HepG2 (cell line): ENCODE results near the gene DAAM1. TPM values are rescaled to one million over a fixed set of nuclear protein-coding genes. Genes with fewer than 3 reads are reported as not detected.

Experiments
- BCL6 ChIP-seq: IDR thresholded peaks from 2 replicates; pipeline ENCODE4 v1.6.1; 2016; ENCODE audit warnings: missing genetic modification reagents, missing compliant biosample characterization
- GABPA ChIP-seq, 2 experiments: IDR thresholded peaks; 2 replicates each; pipeline ENCODE4 v1.6.1; 2011 to 2016; ENCODE audit warnings: low read depth in 2 of 2, low read length in 1 of 2, missing biosample characterization in 1 of 2, missing genetic modification characterization in 1 of 2
- GATA4 ChIP-seq: sonication (generic); IDR thresholded peaks from 2 replicates; pipeline ENCODE4 v1.6.1; 2016; ENCODE audit warnings: antibody characterized with exemption, low read depth, borderline replicate concordance
- HIC2 ChIP-seq: sonication (generic); formaldehyde crosslinking; IDR thresholded peaks from 2 replicates; pipeline ENCODE4 v1.9.0; 2022; ENCODE audit warnings: low read depth, missing genetic modification reagents
- KLF9 ChIP-seq: IDR thresholded peaks from 2 replicates; pipeline ENCODE4 v1.6.1; 2016; ENCODE audit warnings: low read depth
- NFAT5 ChIP-seq: sonication (generic); formaldehyde crosslinking; IDR thresholded peaks from 2 replicates; pipeline ENCODE4 v1.4.0; 2020; ENCODE audit warnings: missing genetic modification reagents
- RARA ChIP-seq: IDR thresholded peaks from 2 replicates; pipeline ENCODE4 v1.6.1; 2016; ENCODE audit warnings: missing genetic modification reagents, missing compliant biosample characterization
- SIX4 ChIP-seq: sonication (generic); formaldehyde crosslinking; IDR thresholded peaks from 2 replicates; pipeline ENCODE4 v1.4.0; 2020; ENCODE audit warnings: missing genetic modification reagents
- TCF7L2 ChIP-seq: IDR thresholded peaks from 2 replicates; pipeline ENCODE4 v1.6.1; 2011; ENCODE audit warnings: mild to moderate bottlenecking, low read depth, low read length, moderate library complexity
- TFDP1 ChIP-seq: IDR thresholded peaks from 2 replicates; pipeline ENCODE4 v1.6.1; 2016; ENCODE audit warnings: missing compliant biosample characterization, missing genetic modification reagents, borderline replicate concordance
- ZNF280B ChIP-seq: sonication (generic); formaldehyde crosslinking; IDR thresholded peaks from 2 replicates; pipeline ENCODE4 v1.5.0; 2020; ENCODE audit warnings: missing genetic modification reagents, mild to moderate bottlenecking, borderline replicate concordance
- ZNF292 ChIP-seq: sonication (generic); formaldehyde crosslinking; IDR thresholded peaks from 2 replicates; pipeline ENCODE4 v1.8.1; 2022; ENCODE audit warnings: mild to moderate bottlenecking, low read depth, missing genetic modification reagents, borderline replicate concordance
- ZNF513 ChIP-seq: sonication (generic); formaldehyde crosslinking; conservative IDR thresholded peaks from 2 replicates; pipeline ENCODE4 v1.5.0; 2020; ENCODE audit warnings: missing genetic modification reagents
- ZNF569 ChIP-seq: sonication (generic); formaldehyde crosslinking; IDR thresholded peaks from 2 replicates; pipeline ENCODE4 v1.5.0; 2020; ENCODE audit warnings: mild to moderate bottlenecking, missing genetic modification reagents, moderate library complexity, borderline replicate concordance
- ZNF572 ChIP-seq: sonication (generic); formaldehyde crosslinking; IDR thresholded peaks from 2 replicates; pipeline ENCODE4 v1.5.1; 2020; ENCODE audit warnings: mild to moderate bottlenecking, missing genetic modification reagents
- ZNF615 ChIP-seq: sonication (generic); formaldehyde crosslinking; IDR thresholded peaks from 2 replicates; pipeline ENCODE4 v1.5.0; 2020; ENCODE audit warnings: mild to moderate bottlenecking, missing genetic modification reagents, borderline replicate concordance
- polyA plus RNA-seq, 8 experiments: library from polyadenylated mRNA; depleted of rRNA in 3 of 8; stranded (reverse) in 7 of 8; unstranded in 1 of 8; fragments of >200 nt; fragmentation: Illumina TruSeq in 4 of 8; extraction: Trizol in 4 of 8; gene quantifications; 2 replicates each; pipeline versions ENCODE4 v1.2.1 to v1.2.3, GENCODE V29; 2011 to 2016; ENCODE audit warnings: low read depth in 4 of 8, missing spikeins in 1 of 8, mixed read lengths in 1 of 8; ENCODE audit not compliant: insufficient read depth in 1 of 8
- total RNA-seq, 5 experiments: library from RNA; depleted of rRNA; stranded (reverse); fragments of >200 nt; fragmentation: Illumina TruSeq; extraction: Trizol; gene quantifications; 2 replicates each; pipeline ENCODE4 v1.2.3, GENCODE V29; 2016; ENCODE audit warnings: low read depth in 1 of 5

DAAM1 gene
- total and polyA plus RNA-seq, 2 of the 13 experiments (the other 11 are each of a cell fraction or from before 2014, with no cell fraction given), result 10.9 to 24.5 TPM

GRCh38 chr14:59262717-59263454 is 74.4 kb downstream of the DAAM1 start (continued):
- TF ChIP-seq ZNF513 (CRISPR knock-in tag) (no peak), BCL6 (CRISPR knock-in tag) (peak; percentile 79), ZNF569 (CRISPR knock-in tag) (no peak), KLF9 (CRISPR knock-in tag) (no peak), ZNF615 (no peak), HIC2 (CRISPR knock-in tag) (no peak), SIX4 (CRISPR knock-in tag) (no peak), TCF7L2 (no peak), NFAT5 (CRISPR knock-in tag) (no peak), TFDP1 (CRISPR knock-in tag) (no peak), GATA4 (no peak), ZNF280B (CRISPR knock-in tag) (no peak), ZNF572 (CRISPR knock-in tag) (no peak), GABPA (IDR thresholded peaks at IDR 0.05; ENCODE audit: low read depth, low read length) (no peak), GABPA (CRISPR knock-in tag; IDR thresholded peaks at IDR 0.05; ENCODE audit: low read depth) (no peak), ZNF292 (CRISPR knock-in tag) (peak; percentile 89), RARA (CRISPR knock-in tag) (peak; percentile 58)
